ENCODE measurements around the gene TESMIN. TPM values are rescaled to one million over a fixed set of nuclear protein-coding genes. Genes with fewer than 3 reads are reported as not detected.

TESMIN gene
- total RNA-seq, 1 experiment from 2014 or later: 24.8 TPM

GRCh38 chr11:68670208-68670992, 80.9 kb downstream of the TESMIN start:
- Histone ChIP-seq H3K9me2 (ENCODE audit: insufficient read depth) (no peaks in the 10 kb centered on the region), H3K27me3 (ENCODE audit: insufficient read depth, low read length) (no peaks in the 10 kb centered on the region; the same call in 1 of the 2 replicates), H4K20me1 (ENCODE audit: insufficient read depth) (no peaks in the 10 kb centered on the region), H3K9me3 (ENCODE audit: control insufficient read depth in 1 of 2, insufficient read depth in 1 of 2, low read depth in 1 of 2, low read length in 2 of 2) (peaks cover 0 to 3% of the 10 kb centered on the region in 2 experiments; a peak in 1 of 4 replicates), H3K4me3 (replicated peaks in 1 of 2; ENCODE audit: low read depth in 1 of 2, low read length in 2 of 2) (no peak overlapping the region), H3K27ac (ENCODE audit: low read depth, low read length) (no peak overlapping the region), H2AFZ (ENCODE audit: low read depth, low read length, poor library complexity, severe bottlenecking) (no peak overlapping the region), H3K9ac (ENCODE audit: low read length) (no peak overlapping the region), H3K4me1 (ENCODE audit: control insufficient read depth in 1 of 2, insufficient read depth in 2 of 2, low read length in 2 of 2) (no peaks in the 10 kb centered on the region), H3K36me3 (ENCODE audit: control insufficient read depth in 1 of 2, insufficient read depth in 2 of 2, low read length in 2 of 2) (no peaks in the 10 kb centered on the region), H3K79me2 (ENCODE audit: insufficient read depth, low read length) (no peaks in the 10 kb centered on the region), H3K4me2 (ENCODE audit: low read length) (no peak overlapping the region)
- intact Hi-C loops (cut with micrococcal nuclease): no loop called here
- DNase-seq (ENCODE audit: low read depth, low spot score) (no peak), ATAC-seq (peak; percentile 54)
- ChIA-PET RAD21 (ENCODE audit: low non-redundant PET in 1 of 2, low total read pairs in 2 of 2, uncharacterized antibody in 2 of 2, unreplicated experiment in 2 of 2) (no interaction called here), POLR2A (no interaction called here), CTCF (no interaction called here)
- TF ChIP-seq EZH2phosphoT487 (IDR thresholded peaks at IDR 0.05; ENCODE audit: borderline replicate concordance) (no peak), SIN3A (IDR thresholded peaks at IDR 0.05; ENCODE audit: low read depth) (no peak), EZH2 (IDR thresholded peaks at IDR 0.05) (no peak), POLR2A (IDR thresholded peaks at IDR 0.05; ENCODE audit: borderline replicate concordance, extremely low read depth, insufficient read depth, insufficient read length) (no peak), TCF7L2 (IDR thresholded peaks at IDR 0.05; ENCODE audit: borderline replicate concordance, extremely low read depth, insufficient read depth, insufficient read length) (no peak), ZBTB33 (IDR thresholded peaks at IDR 0.05; ENCODE audit: extremely low read depth, insufficient replicate concordance, low read length) (no peak), YY1 (IDR thresholded peaks at IDR 0.05; ENCODE audit: extremely low read depth, insufficient replicate concordance, low read depth, low read length) (no peak), ZFX (IDR thresholded peaks at IDR 0.05) (no peak), ELF1 (IDR thresholded peaks at IDR 0.05; ENCODE audit: borderline replicate concordance, low read depth) (no peak), MAX (IDR thresholded peaks at IDR 0.05) (no peak)
- no TSS peak for BruUV-seq (replicated peaks)
